MM.1S (cell line): ENCODE results near the gene CNGB1.

Source experiments
- DNase-seq: peaks from one replicate; pipeline ENCODE4 v3.0.0-alpha.2; 2015
- H2AFZ ChIP-seq: fragments of 300-600 bp; sonication (generic); 2 replicates; pipeline ENCODE4 v1.6.0; 2016; ENCODE audit warnings: antibody characterized with exemption, low read length
- H3F3A ChIP-seq: fragments of 300-600 bp; sonication (generic); 2 replicates; pipeline ENCODE4 v1.6.1; 2016; ENCODE audit warnings: mild to moderate bottlenecking, antibody characterized with exemption, low read length, moderate library complexity, mixed read lengths; ENCODE audit not compliant: insufficient read depth
- H3K27ac ChIP-seq: fragments of 300-600 bp; sonication (generic); 2 replicates; pipeline ENCODE4 v1.5.1; 2016; ENCODE audit warnings: mild to moderate bottlenecking, low read length
- H3K27me3 ChIP-seq: fragments of 300-600 bp; sonication (generic); replicated peaks from 2 replicates; pipeline ENCODE4 v1.6.0; 2016; ENCODE audit warnings: low read length; ENCODE audit not compliant: insufficient read depth
- H3K36me3 ChIP-seq: fragments of 300-600 bp; sonication (generic); replicated peaks from 2 replicates; pipeline ENCODE4 v1.6.1; 2016; ENCODE audit warnings: mild to moderate bottlenecking, low read length, mixed read lengths; ENCODE audit not compliant: insufficient read depth
- H3K4me1 ChIP-seq: fragments of 300-600 bp; sonication (generic); 2 replicates; pipeline ENCODE4 v1.6.1; 2016; ENCODE audit warnings: low read length, mixed read lengths
- H3K4me2 ChIP-seq: fragments of 300-600 bp; sonication (generic); 2 replicates; pipeline ENCODE4 v1.6.0; 2016; ENCODE audit warnings: low read depth, low read length
- H3K4me3 ChIP-seq: fragments of 300-600 bp; sonication (generic); 2 replicates; pipeline ENCODE4 v1.5.1; 2016; ENCODE audit warnings: low read length, mixed read lengths
- H3K79me2 ChIP-seq: fragments of 300-600 bp; sonication (generic); 2 replicates; pipeline ENCODE4 v1.6.1; 2016; ENCODE audit warnings: mixed run types, low read length, mixed read lengths
- H3K9ac ChIP-seq: fragments of 300-600 bp; sonication (generic); 2 replicates; pipeline ENCODE4 v1.6.1; 2016; ENCODE audit warnings: low read length, mixed read lengths
- H3K9me2 ChIP-seq: fragments of 300-600 bp; sonication (generic); replicated peaks from 2 replicates; pipeline ENCODE4 v1.6.1; 2016; ENCODE audit warnings: mild to moderate bottlenecking, low read length, mixed read lengths; ENCODE audit not compliant: insufficient read depth
- H3K9me3 ChIP-seq: fragments of 300-600 bp; sonication (generic); replicated peaks from 2 replicates; pipeline ENCODE4 v1.6.1; 2016; ENCODE audit warnings: mild to moderate bottlenecking, low read length, mixed read lengths; ENCODE audit not compliant: insufficient read depth
- H4K20me1 ChIP-seq: fragments of 300-600 bp; sonication (generic); 2 replicates; pipeline ENCODE4 v1.6.1; 2016; ENCODE audit warnings: mild to moderate bottlenecking, low read length, moderate library complexity, mixed read lengths; ENCODE audit not compliant: insufficient read depth
- EZH2 ChIP-seq: fragments of 300-600 bp; sonication (generic); optimal IDR thresholded peaks from 2 replicates; pipeline ENCODE3; 2017; ENCODE audit warnings: low read depth, mild to moderate bottlenecking, antibody characterized with exemption, low read length, mixed read lengths
- EZH2phosphoT487 ChIP-seq: fragments of 300-600 bp; sonication (generic); IDR thresholded peaks from 2 replicates; pipeline ENCODE4 v1.6.1; 2018; ENCODE audit warnings: antibody characterized with exemption, low read length
- TF ChIP-seq, protein P1 (sequence below): fragments of 300-600 bp; sonication (generic); IDR thresholded peaks from 2 replicates; pipeline ENCODE4 v1.5.1; 2016; ENCODE audit warnings: antibody characterized with exemption, low read length, mixed read lengths

Gene CNGB1

DNA sequence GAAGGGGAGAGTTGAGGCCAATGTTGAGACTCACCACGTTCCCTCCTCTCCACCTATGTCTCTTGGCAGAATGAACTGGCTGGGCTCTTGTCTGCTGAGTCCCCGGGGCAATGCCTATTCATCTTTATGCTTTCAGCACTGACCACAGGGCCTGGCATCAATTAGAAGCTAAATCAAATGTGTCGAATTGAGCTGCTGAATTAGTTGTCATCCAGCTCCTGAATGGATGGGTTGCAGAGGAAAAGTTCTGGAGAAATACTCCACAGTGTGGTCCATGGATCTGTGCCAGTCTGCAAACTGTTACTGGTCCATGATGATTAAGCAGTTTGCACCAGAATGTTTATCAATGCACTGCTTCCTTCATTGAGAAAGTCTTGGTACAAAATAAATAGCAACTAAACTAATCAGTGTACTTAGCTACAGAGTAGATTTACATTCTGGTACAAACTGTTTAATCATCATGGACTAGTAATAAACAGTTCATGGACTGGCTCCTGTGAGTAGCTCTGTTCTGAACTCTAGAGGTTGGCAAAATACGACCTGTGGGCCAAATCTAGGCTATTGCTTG lies 4.6 kb downstream of the CNGB1 start:
- no peak for DNase-seq
- Histone ChIP-seq H4K20me1 (no peaks in the 10 kb centered on the region), H3K27me3 (no peaks in the 10 kb centered on the region), H3F3A (no peaks in the 10 kb centered on the region), H3K9me2 (no peaks in the 10 kb centered on the region), H3K36me3 (no peaks in the 10 kb centered on the region), H3K4me2 (no peak overlapping the region), H2AFZ (no peak overlapping the region), H3K4me1 (no peaks in the 10 kb centered on the region), H3K4me3 (no peak overlapping the region), H3K27ac (no peak overlapping the region), H3K9me3 (no peaks in the 10 kb centered on the region), H3K9ac (no peak overlapping the region), H3K79me2 (no peaks in the 10 kb centered on the region)
- TF ChIP-seq EZH2 = no peak
- TF ChIP-seq EZH2phosphoT487 = no peak
- TF ChIP-seq, protein P1, sequence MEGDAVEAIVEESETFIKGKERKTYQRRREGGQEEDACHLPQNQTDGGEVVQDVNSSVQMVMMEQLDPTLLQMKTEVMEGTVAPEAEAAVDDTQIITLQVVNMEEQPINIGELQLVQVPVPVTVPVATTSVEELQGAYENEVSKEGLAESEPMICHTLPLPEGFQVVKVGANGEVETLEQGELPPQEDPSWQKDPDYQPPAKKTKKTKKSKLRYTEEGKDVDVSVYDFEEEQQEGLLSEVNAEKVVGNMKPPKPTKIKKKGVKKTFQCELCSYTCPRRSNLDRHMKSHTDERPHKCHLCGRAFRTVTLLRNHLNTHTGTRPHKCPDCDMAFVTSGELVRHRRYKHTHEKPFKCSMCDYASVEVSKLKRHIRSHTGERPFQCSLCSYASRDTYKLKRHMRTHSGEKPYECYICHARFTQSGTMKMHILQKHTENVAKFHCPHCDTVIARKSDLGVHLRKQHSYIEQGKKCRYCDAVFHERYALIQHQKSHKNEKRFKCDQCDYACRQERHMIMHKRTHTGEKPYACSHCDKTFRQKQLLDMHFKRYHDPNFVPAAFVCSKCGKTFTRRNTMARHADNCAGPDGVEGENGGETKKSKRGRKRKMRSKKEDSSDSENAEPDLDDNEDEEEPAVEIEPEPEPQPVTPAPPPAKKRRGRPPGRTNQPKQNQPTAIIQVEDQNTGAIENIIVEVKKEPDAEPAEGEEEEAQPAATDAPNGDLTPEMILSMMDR = no peak

DNA sequence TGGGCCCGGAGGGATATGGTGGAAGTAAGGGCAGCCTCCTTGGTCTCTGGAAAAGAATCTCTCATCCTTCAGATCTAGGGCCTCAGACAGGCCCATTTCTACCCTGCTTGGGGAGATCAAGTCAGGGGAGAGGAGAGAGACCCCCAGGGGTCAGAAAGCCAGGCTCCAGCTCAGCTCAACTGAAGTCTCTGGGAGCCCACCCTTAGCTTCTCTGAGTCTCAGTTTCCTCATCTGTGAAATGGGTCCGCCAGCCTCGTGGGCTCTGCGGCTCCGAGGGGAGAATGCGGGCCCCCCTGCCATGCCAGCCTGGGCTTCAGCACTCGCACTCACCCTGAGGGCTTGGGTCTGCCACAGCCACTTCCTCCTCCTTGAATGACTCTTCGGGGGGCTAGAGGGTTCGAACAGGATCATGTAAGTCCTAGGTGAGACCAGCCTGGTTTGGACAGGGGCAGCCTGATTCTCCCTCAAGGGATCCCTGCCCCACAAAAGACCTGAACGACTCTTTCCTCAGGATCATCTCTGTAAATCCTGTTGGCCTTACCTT lies 6.7 kb downstream of the CNGB1 start:
- Histone ChIP-seq H3F3A (no peaks in the 10 kb centered on the region), H3K36me3 (no peaks in the 10 kb centered on the region), H3K4me1 (0 out of 2 replicates have a peak, but pooled peaks cover 4% of the 10 kb centered on the region), H2AFZ (no peak overlapping the region), H3K27me3 (no peaks in the 10 kb centered on the region), H4K20me1 (no peaks in the 10 kb centered on the region), H3K79me2 (no peaks in the 10 kb centered on the region), H3K9ac (no peak overlapping the region), H3K9me3 (no peaks in the 10 kb centered on the region), H3K4me2 (no peak overlapping the region), H3K27ac (no peak overlapping the region), H3K4me3 (no peak overlapping the region), H3K9me2 (no peaks in the 10 kb centered on the region)
- TF ChIP-seq, protein P1 = no peak
- TF ChIP-seq EZH2 = no peak
- no peak for TF ChIP-seq EZH2phosphoT487
- no peak for DNase-seq

DNA sequence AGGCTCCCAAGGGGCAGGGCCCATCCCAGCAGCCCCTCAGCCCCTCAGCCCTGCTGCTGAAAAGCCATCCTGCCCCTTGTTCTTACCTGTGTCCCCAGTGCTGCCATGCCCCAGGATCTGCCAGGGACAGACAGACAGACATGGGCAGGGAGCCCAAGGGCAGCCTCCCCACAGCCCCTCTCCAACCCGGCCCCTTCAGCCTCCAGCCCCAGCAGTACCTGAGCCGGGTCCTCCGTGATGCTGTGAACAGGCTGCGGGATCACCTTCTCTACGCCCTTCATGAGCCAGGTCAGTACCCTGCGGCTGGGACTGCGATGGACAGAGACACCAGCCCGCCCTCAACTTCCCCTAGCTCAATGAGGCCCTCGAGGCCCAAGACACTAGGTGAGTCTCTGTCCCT lies 8.2 kb downstream of the CNGB1 start:
- H3K9me2 ChIP-seq = no peaks in the 10 kb centered on the region
- no peaks in the 10 kb centered on the region for H3K36me3 ChIP-seq
- no peaks in the 10 kb centered on the region for H3F3A ChIP-seq
- no peaks in the 10 kb centered on the region for H3K27me3 ChIP-seq
- H3K4me2 ChIP-seq = no peak overlapping the region
- 0 out of 2 replicates have a peak, but pooled peaks cover 4% of the 10 kb centered on the region for H3K4me1 ChIP-seq
- H3K9me3 ChIP-seq = no peaks in the 10 kb centered on the region
- DNase-seq = no peak
- no peak overlapping the region for H3K27ac ChIP-seq
- no peak overlapping the region for H3K9ac ChIP-seq
- no peaks in the 10 kb centered on the region for H4K20me1 ChIP-seq
- no peaks in the 10 kb centered on the region for H3K79me2 ChIP-seq
- H2AFZ ChIP-seq = no peak overlapping the region
- TF ChIP-seq EZH2 (no peak), EZH2phosphoT487 (no peak)
- TF ChIP-seq, protein P1 = no peak
- H3K4me3 ChIP-seq = no peak overlapping the region
